Large intestine (tissue), 3 donors: ENCODE results near the gene SULT2B1. TPM values are rescaled to one million over a fixed set of nuclear protein-coding genes. Genes with fewer than 3 reads are reported as not detected.

Experiments
- DNase-seq, 2 donors: peaks; one replicate each; pipeline versions ENCODE4 v3.0.0 to v3.0.0-alpha.2; 2013
- H3K27ac ChIP-seq: one replicate; pipeline ENCODE4 v1.5.1; 2013; ENCODE audit warnings: low read length
- H3K27me3 ChIP-seq: 2 replicates; pipeline ENCODE4 v1.6.1; 2013; ENCODE audit warnings: low read length; ENCODE audit not compliant: control insufficient read depth, insufficient read depth
- H3K36me3 ChIP-seq: 2 replicates; pipeline ENCODE4 v1.6.1; 2013; ENCODE audit warnings: low read length; ENCODE audit not compliant: control insufficient read depth, insufficient read depth
- H3K4me1 ChIP-seq: one replicate; pipeline ENCODE4 v1.6.1; 2013; ENCODE audit warnings: low read length; ENCODE audit not compliant: control insufficient read depth, insufficient read depth
- H3K4me3 ChIP-seq: one replicate; pipeline ENCODE4 v1.5.1; 2013; ENCODE audit warnings: low read length
- H3K9me3 ChIP-seq: one replicate; pipeline ENCODE4 v1.6.1; 2013; ENCODE audit warnings: mild to moderate bottlenecking, low read depth, low read length, moderate library complexity; ENCODE audit not compliant: control insufficient read depth
- WGBS: methylation state at CpG from one replicate; pipeline ENCODE4 v1.1.5; 2013; ENCODE audit warnings: low lambda C conversion rate; ENCODE audit not compliant: insufficient coverage; 5-methylcytosine and 5-hydroxymethylcytosine counted together
- polyA plus RNA-seq: library from polyadenylated mRNA; unstranded; fragments of 120-200 nt; gene quantifications from one replicate; pipeline ENCODE4 v1.2.1, GENCODE V29; 2013

Gene SULT2B1
- polyA plus RNA-seq, 1 donor: 1.0 TPM

DNA sequence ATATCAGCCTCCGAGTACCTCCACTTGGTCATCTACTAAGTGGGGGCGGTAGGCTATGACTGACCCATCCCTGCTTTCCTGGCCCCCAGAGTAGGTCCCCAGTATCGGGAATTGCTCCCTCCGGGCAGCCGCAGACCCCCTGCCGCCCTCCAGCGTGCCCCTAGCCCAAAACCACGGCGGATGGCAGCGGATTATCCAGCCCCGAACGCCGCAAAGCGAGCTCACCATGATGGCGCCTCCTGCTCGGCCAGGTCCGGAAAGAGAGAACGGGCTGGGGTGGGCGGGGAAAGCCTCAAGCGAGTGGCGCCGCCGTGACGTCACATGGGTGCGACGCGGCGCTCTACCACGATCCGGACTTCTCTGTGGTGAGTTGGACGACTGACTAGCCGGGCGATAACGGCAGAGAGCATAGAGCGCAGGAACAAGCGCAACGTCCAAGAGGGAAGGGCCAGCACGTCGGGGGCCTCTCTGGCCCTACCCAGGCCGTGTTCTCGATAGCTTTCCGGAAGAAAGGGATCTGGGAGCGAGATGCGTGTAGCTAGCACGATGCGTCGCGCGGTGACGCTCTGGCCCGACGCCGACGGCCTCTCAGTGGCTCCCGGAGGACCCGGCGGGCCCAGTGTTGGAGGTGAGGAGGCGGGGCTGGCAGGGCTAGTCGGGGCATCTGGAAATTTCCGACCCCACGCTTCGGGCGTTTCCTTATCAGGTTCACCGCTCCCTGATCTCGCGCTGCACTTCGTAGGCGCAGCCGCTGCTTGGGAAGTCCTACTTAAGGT is 67.1 kb downstream of the SULT2B1 start, which contains the start of the genes RPL18 and SPHK2:
TSS of gene RPL18 (minus strand) at position 263 of the 776 bp plus-strand sequence. CDS start at position 228, 35 bp downstream.
TSS of gene SPHK2 (plus strand) at position 591 of the 776 bp plus-strand sequence. CDS start 1,009 bp downstream, outside the sequence.
- H3K4me1 ChIP-seq: peaks cover 43% of the 10 kb centered on the region
- peak; percentile 100 for DNase-seq
- no peaks in the 10 kb centered on the region for H3K27me3 ChIP-seq
- H3K36me3 ChIP-seq: peaks cover 28% of the 10 kb centered on the region
- no CpG with 5 or more reads among the region's 69 CpGs for WGBS
- H3K27ac ChIP-seq: peak within 1 kb of the TSS; percentile 96
- H3K4me3 ChIP-seq: peak within 1 kb of the TSS; percentile 95
- H3K9me3 ChIP-seq: no peaks in the 10 kb centered on the region

DNA sequence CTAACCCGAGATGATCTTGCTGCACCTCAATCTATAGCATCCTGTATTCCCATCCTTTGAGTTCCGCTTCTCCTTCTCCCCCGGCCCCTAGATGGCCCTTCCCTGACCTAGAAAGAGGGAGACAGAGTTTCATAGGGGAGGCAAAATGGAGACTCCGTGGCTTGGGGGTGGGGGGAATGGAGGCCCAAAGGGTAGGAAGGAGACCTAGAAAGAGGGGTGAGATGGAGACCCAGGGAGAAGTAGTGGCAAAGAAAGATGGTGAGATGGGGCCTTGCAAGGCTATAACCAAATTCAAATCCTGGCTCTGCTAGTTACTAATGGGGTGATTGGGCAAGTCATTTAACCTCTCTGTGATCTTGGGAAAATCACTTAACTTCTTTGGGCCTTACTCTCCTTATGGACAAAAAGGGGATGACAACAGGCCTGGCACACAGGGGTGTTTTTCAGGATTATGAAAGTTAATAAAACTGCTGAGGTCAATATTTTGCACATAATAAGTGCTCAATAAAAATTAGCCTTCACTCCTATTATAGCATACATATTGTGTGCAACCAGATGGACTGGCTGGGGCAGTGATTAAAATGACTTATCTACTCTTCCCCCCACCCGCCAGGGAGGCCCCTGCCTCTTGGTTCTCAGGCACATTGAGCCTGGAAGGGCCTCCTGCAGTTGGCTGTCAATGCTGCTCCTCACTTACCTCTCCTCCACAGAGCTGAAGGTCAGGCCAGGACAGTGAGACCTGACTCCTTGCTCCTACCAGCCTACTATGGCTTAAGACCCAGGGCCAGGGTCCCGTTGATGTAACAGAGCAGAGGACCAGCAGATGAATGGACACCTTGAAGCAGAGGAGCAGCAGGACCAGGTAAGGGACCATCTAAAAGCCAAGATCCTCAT is 68.0 kb downstream of the SULT2B1 start:
- 0% methylated on average over 1 of the region's 6 CpGs for WGBS
- peaks cover 28% of the 10 kb centered on the region for H3K36me3 ChIP-seq
- peak overlapping the region; percentile 82 for H3K27ac ChIP-seq
- no peaks in the 10 kb centered on the region for H3K27me3 ChIP-seq
- H3K9me3 ChIP-seq: no peaks in the 10 kb centered on the region
- peak overlapping the region; percentile 95 for H3K4me3 ChIP-seq
- DNase-seq: peak in 1 of 2 donors; percentile 10
- peaks cover 42% of the 10 kb centered on the region for H3K4me1 ChIP-seq

DNA sequence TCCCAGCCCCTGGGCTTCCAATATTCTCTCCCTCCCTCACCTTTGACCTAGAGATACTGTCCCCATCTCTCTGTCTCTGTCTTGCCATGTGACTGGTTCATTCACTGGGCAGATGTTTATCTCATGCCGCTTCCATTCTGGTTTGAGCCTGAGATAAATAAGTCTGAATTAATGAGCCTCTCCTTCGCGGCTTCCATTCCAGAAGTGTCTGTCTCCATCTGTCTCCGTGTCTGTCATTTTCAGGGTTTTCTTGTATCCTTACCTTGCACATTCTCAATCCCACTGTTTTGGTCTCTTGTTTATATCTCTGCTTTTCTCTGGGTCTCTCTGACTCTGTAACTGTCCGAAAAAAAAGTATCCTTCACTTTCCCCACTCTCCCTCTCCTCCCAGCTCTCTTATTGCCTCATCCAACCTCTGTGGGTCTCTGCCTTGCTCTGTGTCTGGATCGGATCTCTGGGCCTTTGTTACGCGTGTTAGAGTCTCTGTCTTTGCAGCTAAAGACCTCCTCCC is 71.6 kb downstream of the SULT2B1 start:
- Histone ChIP-seq H3K4me1 (peaks cover 41% of the 10 kb centered on the region), H3K36me3 (peaks cover 10% of the 10 kb centered on the region), H3K9me3 (peaks cover under 1% of the 10 kb centered on the region), H3K27me3 (no peaks in the 10 kb centered on the region), H3K4me3 (peak overlapping the region; percentile 42), H3K27ac (peak overlapping the region; percentile 95)
- WGBS: 13% methylated on average over 3 of the region's 8 CpGs
- no peak for DNase-seq

DNA sequence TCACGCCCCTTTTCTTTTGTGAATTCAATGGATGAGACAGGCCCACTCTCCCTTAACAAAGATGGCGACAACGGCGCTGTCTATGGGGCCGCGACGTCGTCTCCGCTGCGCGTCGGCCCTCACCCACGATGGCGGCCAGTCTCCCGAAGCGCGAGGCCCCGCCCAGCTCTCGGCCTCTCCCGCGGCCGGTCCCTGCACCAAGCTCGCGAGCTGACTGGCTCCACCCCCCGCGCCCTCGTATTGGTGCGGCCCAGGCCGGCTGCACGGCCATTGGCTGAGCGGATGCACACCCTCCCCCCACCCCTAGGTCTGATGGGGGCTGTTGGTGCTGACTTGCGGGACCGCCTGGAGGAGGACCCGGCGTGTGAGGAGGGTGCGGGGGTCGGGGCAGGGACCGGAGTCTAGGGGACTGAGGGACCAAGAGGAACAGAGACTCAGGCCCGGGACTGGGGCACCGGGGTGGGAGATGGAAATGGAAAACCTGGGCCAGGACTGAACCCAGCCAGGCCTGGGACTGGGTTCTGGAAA is 72.2 kb downstream of the SULT2B1 start:
- peaks cover 15% of the 10 kb centered on the region for H3K36me3 ChIP-seq
- peaks cover 3% of the 10 kb centered on the region for H3K9me3 ChIP-seq
- H3K4me1 ChIP-seq: peaks cover 45% of the 10 kb centered on the region
- peak overlapping the region; percentile 59 for H3K4me3 ChIP-seq
- no CpG with 5 or more reads among the region's 40 CpGs for whole genome bisulfite sequencing
- no peaks in the 10 kb centered on the region for H3K27me3 ChIP-seq
- H3K27ac ChIP-seq: peak overlapping the region; percentile 95
- DNase-seq: peak; percentile 98 to 99

DNA sequence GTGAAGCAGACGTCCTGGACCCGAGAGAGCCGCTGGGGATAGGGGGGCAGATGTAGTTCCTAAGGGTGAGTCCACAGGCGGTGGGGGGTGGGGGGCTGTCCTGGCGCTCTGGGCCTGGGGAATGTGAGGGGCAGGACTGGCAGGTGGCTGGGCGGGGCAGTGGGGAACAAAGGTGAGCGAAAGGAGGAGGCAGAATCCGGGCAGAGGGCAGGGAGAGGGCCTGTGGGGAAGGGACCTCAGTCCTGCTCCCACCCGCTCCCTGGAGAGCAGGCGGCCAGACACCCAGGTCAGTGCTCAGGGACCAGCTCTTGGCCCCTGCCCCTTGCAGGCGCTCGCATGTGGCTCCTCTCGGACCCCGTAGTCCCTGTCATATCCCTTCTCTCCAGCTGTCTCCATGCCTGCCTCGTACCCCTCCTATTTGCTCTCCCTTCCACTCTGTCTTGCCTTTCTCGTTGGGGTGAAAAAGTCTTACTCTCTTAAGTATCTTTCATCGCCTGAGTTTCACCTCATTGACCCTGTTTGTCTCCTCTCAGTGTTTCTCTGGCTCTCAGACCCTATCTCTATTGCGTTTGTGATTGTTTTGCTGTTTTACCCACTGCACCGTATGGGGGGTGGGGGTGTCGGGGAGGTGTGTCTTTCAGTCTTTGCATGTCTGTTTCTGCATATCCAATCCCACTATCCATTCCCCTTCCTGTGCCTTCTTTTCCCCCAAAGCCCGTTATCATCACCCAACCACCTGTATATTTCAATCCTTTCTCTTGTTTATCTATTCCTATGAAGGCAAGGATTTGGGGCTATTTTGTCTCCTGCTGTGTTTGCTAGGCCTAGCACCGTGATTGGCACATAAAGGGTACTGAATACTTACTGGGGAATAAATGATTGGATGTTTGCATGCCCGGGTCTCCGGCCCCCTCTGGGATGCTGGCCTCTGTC is 73.1 kb downstream of the SULT2B1 start:
- WGBS: 40% methylated on average over 2 of the region's 24 CpGs
- Histone ChIP-seq H3K27ac (peak overlapping the region; percentile 95), H3K36me3 (peaks cover 16% of the 10 kb centered on the region), H3K4me1 (peaks cover 49% of the 10 kb centered on the region), H3K9me3 (peaks cover 12% of the 10 kb centered on the region), H3K4me3 (peak overlapping the region; percentile 59), H3K27me3 (no peaks in the 10 kb centered on the region)
- peak in 1 of 2 donors; percentile 82 for DNase-seq

DNA sequence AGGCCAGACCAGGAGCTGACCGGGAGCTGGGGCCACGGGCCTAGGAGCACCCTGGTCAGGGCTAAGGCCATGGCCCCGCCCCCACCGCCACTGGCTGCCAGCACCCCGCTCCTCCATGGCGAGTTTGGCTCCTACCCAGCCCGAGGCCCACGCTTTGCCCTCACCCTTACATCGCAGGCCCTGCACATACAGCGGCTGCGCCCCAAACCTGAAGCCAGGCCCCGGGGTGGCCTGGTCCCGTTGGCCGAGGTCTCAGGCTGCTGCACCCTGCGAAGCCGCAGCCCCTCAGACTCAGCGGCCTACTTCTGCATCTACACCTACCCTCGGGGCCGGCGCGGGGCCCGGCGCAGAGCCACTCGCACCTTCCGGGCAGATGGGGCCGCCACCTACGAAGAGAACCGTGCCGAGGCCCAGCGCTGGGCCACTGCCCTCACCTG is 73.9 kb downstream of the SULT2B1 start:
- Histone ChIP-seq H3K36me3 (peaks cover 16% of the 10 kb centered on the region), H3K4me1 (peaks cover 58% of the 10 kb centered on the region), H3K9me3 (peaks cover 12% of the 10 kb centered on the region), H3K27ac (peak overlapping the region; percentile 95), H3K27me3 (no peaks in the 10 kb centered on the region), H3K4me3 (peak overlapping the region; percentile 59)
- WGBS: no CpG with 5 or more reads among the region's 30 CpGs
- peak in 1 of 2 donors; percentile 8 for DNase-seq

DNA sequence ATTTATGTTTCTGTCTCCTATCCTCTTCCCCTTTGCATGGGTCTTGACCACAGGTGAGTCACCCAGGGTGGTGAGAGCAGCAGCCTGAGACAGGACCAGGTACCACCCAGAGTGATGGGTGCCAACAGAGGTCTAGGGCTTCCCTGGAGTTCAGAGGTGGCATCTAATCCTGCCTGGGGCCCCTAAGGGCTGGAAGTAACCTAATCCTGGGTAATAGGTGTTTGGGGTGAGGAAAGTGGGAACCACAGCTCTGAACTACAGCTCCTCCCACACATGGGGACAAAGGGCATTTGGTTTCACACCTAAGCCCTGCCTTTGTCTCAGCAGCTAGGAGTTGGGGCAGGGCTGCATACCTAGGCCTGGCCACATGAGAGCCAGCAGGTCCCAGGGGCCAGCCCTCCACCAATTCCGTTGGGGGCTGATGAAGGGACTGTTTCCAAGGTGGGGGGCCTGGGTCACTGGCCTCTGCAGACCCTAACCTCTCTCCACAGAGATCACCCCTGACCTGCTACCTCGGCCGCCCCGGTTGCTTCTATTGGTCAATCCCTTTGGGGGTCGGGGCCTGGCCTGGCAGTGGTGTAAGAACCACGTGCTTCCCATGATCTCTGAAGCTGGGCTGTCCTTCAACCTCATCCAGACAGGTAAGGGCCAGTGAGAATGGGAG is 75.4 kb downstream of the SULT2B1 start:
- no CpG with 5 or more reads among the region's 6 CpGs for WGBS
- Histone ChIP-seq H3K27me3 (no peaks in the 10 kb centered on the region), H3K4me1 (peaks cover 68% of the 10 kb centered on the region), H3K27ac (peak overlapping the region; percentile 97), H3K4me3 (no peak overlapping the region), H3K36me3 (peaks cover 18% of the 10 kb centered on the region), H3K9me3 (peaks cover 12% of the 10 kb centered on the region)
- DNase-seq: peak in 1 of 2 donors; percentile 90

DNA sequence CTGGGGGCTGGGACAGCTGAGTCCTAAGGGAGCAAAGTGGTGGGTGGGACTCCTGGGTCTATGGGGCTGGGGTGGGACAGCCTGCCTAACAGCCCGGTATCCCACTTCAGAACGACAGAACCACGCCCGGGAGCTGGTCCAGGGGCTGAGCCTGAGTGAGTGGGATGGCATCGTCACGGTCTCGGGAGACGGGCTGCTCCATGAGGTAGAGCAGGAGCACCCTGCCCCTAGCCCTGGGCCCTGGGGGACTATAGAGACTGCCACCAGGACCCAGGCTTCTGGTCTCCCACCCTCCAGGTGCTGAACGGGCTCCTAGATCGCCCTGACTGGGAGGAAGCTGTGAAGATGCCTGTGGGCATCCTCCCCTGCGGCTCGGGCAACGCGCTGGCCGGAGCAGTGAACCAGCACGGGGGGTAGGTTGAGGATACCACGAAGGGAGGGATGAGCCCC is 75.9 kb downstream of the SULT2B1 start:
- WGBS: no CpG with 5 or more reads among the region's 17 CpGs
- Histone ChIP-seq H3K27ac (peak overlapping the region; percentile 97), H3K4me3 (no peak overlapping the region), H3K36me3 (peaks cover 18% of the 10 kb centered on the region), H3K9me3 (peaks cover 12% of the 10 kb centered on the region), H3K27me3 (no peaks in the 10 kb centered on the region), H3K4me1 (peaks cover 73% of the 10 kb centered on the region)
- DNase-seq: no peak
